GM23338 (cell line): ENCODE results near the gene NNAT. TPM values are rescaled to one million over a fixed set of nuclear protein-coding genes. Genes with fewer than 3 reads are reported as not detected.

ENCODE experiments used
- ATAC-seq: fragments of 200-7000 bp; cut with Tn5 transposase; 3 replicates; pipeline ENCODE4 v1.9.1; 2020
- DNase-seq: peaks from one replicate; pipeline ENCODE4 v3.0.0-alpha.2; 2015; ENCODE audit warnings: low spot score
- H2AFZ ChIP-seq: fragments of 200-600 bp; sonication (generic); 2 replicates; pipeline ENCODE4 v1.8.0; 2016; ENCODE audit warnings: antibody characterized with exemption, mild to moderate bottlenecking, moderate library complexity
- H3F3A ChIP-seq: fragments of 200-600 bp; sonication (generic); replicated peaks from 2 replicates; pipeline ENCODE4 v1.8.0; 2017; ENCODE audit warnings: antibody characterized with exemption, mixed run types, low read depth
- H3K27ac ChIP-seq: fragments of 200-600 bp; sonication (generic); 2 replicates; pipeline ENCODE4 v1.6.1; 2016; ENCODE audit warnings: low read depth
- H3K27me3 ChIP-seq: fragments of 200-600 bp; sonication (generic); 2 replicates; pipeline ENCODE4 v1.8.0; 2016; ENCODE audit warnings: mild to moderate bottlenecking, mixed run types, moderate library complexity; ENCODE audit not compliant: insufficient read depth
- H3K36me3 ChIP-seq: fragments of 200-600 bp; sonication (generic); 2 replicates; pipeline ENCODE4 v1.8.0; 2016; ENCODE audit warnings: mild to moderate bottlenecking; ENCODE audit not compliant: insufficient read depth
- H3K4me1 ChIP-seq: fragments of 200-600 bp; sonication (generic); 2 replicates; pipeline ENCODE4 v1.8.0; 2016; ENCODE audit warnings: mild to moderate bottlenecking, moderate library complexity; ENCODE audit not compliant: insufficient read depth
- H3K4me2 ChIP-seq: fragments of 200-600 bp; sonication (generic); 2 replicates; pipeline ENCODE4 v1.7.1; 2017; ENCODE audit warnings: mixed run types
- H3K4me3 ChIP-seq: fragments of 200-600 bp; sonication (generic); 2 replicates; pipeline ENCODE4 v1.6.1; 2016; ENCODE audit warnings: mixed run types
- H3K79me2 ChIP-seq: fragments of 200-600 bp; sonication (generic); replicated peaks from 2 replicates; pipeline ENCODE4 v1.8.0; 2017; ENCODE audit warnings: mild to moderate bottlenecking; ENCODE audit not compliant: insufficient read depth
- H3K9me2 ChIP-seq: fragments of 200-600 bp; sonication (generic); 2 replicates; pipeline ENCODE4 v1.8.0; 2017; ENCODE audit not compliant: insufficient read depth
- H4K20me1 ChIP-seq: fragments of 200-600 bp; sonication (generic); replicated peaks from 2 replicates; pipeline ENCODE4 v1.8.0; 2017; ENCODE audit warnings: mild to moderate bottlenecking; ENCODE audit not compliant: insufficient read depth
- H3K27ac Mint-ChIP-seq: 2 replicates; pipeline ENCODE4 v1.8.0; 2020; ENCODE audit warnings: inconsistent platforms, mild to moderate bottlenecking, moderate library complexity, mixed read lengths
- H3K27me3 Mint-ChIP-seq: 3 replicates; pipeline ENCODE4 v1.8.0; 2022; ENCODE audit warnings: low read depth, mild to moderate bottlenecking, moderate library complexity, mixed read lengths, inconsistent platforms; ENCODE audit not compliant: insufficient read depth, poor library complexity
- H3K36me3 Mint-ChIP-seq: 3 replicates; pipeline ENCODE4 v1.8.0; 2021; ENCODE audit warnings: low read depth, mild to moderate bottlenecking, inconsistent platforms, moderate library complexity, mixed read lengths
- H3K4me1 Mint-ChIP-seq: 3 replicates; pipeline ENCODE4 v1.8.0; 2020; ENCODE audit warnings: mild to moderate bottlenecking, inconsistent platforms, mixed read lengths
- H3K4me3 Mint-ChIP-seq: 3 replicates; pipeline ENCODE4 v1.8.0; 2021; ENCODE audit warnings: moderate library complexity, mild to moderate bottlenecking, inconsistent platforms, mixed read lengths
- H3K9me3 Mint-ChIP-seq: 3 replicates; pipeline ENCODE4 v1.8.0; 2020; ENCODE audit warnings: moderate library complexity, mild to moderate bottlenecking, inconsistent platforms, mixed read lengths
- CREB1 ChIP-seq: fragments of 250-450 bp; sonication (Bioruptor Pico); IDR thresholded peaks from 2 replicates; pipeline ENCODE4 v1.5.0; 2020; ENCODE audit warnings: low read depth, mild to moderate bottlenecking, moderate library complexity
- EZH2phosphoT487 ChIP-seq: fragments of 200-600 bp; sonication (generic); IDR thresholded peaks from one replicate; pipeline ENCODE4 v1.8.1; 2018; ENCODE audit warnings: antibody characterized with exemption; ENCODE audit not compliant: unreplicated experiment
- NANOG ChIP-seq: IDR thresholded peaks from 2 replicates; pipeline ENCODE4 v1.6.1; 2016; ENCODE audit warnings: antibody characterized with exemption, borderline replicate concordance
- POLR2AphosphoS5 ChIP-seq: IDR thresholded peaks from 2 replicates; pipeline ENCODE4 v1.6.1; 2016; ENCODE audit warnings: antibody characterized with exemption, low read depth
- STAT1 ChIP-seq: IDR thresholded peaks from one replicate; pipeline ENCODE4 v1.6.1; 2016; ENCODE audit warnings: antibody characterized with exemption; ENCODE audit not compliant: unreplicated experiment
- ZNF114 ChIP-seq: fragments of 250-450 bp; sonication (Bioruptor Pico); IDR thresholded peaks from 2 replicates; pipeline ENCODE4 v1.5.0; 2020; ENCODE audit warnings: mild to moderate bottlenecking, moderate library complexity
- ZNF331 ChIP-seq: fragments of 250-450 bp; sonication (Bioruptor Pico); IDR thresholded peaks from 2 replicates; pipeline ENCODE4 v1.5.0; 2020; ENCODE audit warnings: low read depth, mild to moderate bottlenecking, moderate library complexity
- polyA plus RNA-seq: library from polyadenylated mRNA; unstranded; fragments of >200 nt; fragmentation: Nextera tagmentation; extraction: Ambion mirVana; gene quantifications from 2 replicates; pipeline ENCODE4 v1.2.1, GENCODE V29; 2016
- total RNA-seq: library from RNA; depleted of rRNA; stranded (reverse); fragments of >200 nt; shearing (Covaris generic); gene quantifications from 2 replicates; pipeline ENCODE4 v1.2.3, GENCODE V29; 2014
- TF ChIP-seq, protein P1 (sequence below), 2 experiments: fragments of 200-600 bp in 1 of 2; sonication (generic) in 1 of 2; conservative IDR thresholded peaks; 2 replicates each; pipeline versions ENCODE4 v1.5.1 to v1.6.1; 2016 to 2017; ENCODE audit warnings: antibody characterized with exemption in 2 of 2, low read depth in 2 of 2, mild to moderate bottlenecking in 2 of 2, moderate library complexity in 1 of 2
- TF ChIP-seq, protein P2 (sequence below): IDR thresholded peaks from one replicate; pipeline ENCODE4 v1.6.1; 2018; ENCODE audit warnings: antibody characterized with exemption; ENCODE audit not compliant: unreplicated experiment
- TF ChIP-seq, protein P3 (sequence below): fragments of 250-450 bp; sonication (Bioruptor Pico); IDR thresholded peaks from 2 replicates; pipeline ENCODE4 v1.5.0; 2020; ENCODE audit warnings: mild to moderate bottlenecking, moderate library complexity

The NNAT gene
- total and polyA plus RNA-seq, 2 experiments from 2014 or later: 4.3 to 4.9 TPM

DNA sequence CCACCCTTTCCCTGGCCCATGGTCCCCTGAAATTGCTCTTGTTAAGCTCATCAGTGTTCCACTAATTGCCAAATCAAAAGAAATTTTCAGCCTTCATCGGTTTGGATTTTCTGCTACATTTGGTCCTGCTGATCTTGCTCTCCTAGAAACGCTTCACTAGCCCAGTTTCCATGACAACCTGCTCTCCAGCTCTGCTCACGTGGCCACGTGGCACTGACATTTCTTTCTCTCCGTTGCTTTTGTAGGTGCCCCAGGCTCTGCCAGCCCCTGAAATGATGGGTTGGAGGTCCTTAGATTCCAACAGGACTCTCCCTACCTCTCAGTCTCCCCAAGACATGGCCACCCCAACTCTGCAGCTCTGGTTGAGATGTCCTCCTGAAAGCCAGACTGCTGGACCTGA, 45.8 kb upstream of the NNAT start:
- Histone ChIP-seq H2AFZ (no peak overlapping the region), H3K9me2 (peaks cover 4% of the 10 kb centered on the region; the same call in 1 of the 2 replicates), H3K27me3 (no peaks in the 10 kb centered on the region), H3K27ac (no peak overlapping the region), H3F3A (no peaks in the 10 kb centered on the region), H4K20me1 (no peaks in the 10 kb centered on the region), H3K36me3 (no peaks in the 10 kb centered on the region), H3K79me2 (no peaks in the 10 kb centered on the region), H3K4me3 (no peak overlapping the region), H3K4me1 (no peaks in the 10 kb centered on the region), H3K4me2 (no peak overlapping the region)
- peaks cover 3% of the 10 kb centered on the region; the same call in 1 of the 3 replicates for H3K9me3 Mint-ChIP-seq
- no peak overlapping the region for H3K4me3 Mint-ChIP-seq
- no peaks in the 10 kb centered on the region; the same call in 2 of the 3 replicates for H3K4me1 Mint-ChIP-seq
- DNase-seq (no peak), ATAC-seq (no peak)
- no peak for TF ChIP-seq EZH2phosphoT487
- no peak for TF ChIP-seq CREB1 (CRISPR knock-in tag)
- no peak for TF ChIP-seq NANOG
- TF ChIP-seq POLR2AphosphoS5: no peak
- TF ChIP-seq ZNF331 (CRISPR knock-in tag): no peak
- TF ChIP-seq, protein P1, sequence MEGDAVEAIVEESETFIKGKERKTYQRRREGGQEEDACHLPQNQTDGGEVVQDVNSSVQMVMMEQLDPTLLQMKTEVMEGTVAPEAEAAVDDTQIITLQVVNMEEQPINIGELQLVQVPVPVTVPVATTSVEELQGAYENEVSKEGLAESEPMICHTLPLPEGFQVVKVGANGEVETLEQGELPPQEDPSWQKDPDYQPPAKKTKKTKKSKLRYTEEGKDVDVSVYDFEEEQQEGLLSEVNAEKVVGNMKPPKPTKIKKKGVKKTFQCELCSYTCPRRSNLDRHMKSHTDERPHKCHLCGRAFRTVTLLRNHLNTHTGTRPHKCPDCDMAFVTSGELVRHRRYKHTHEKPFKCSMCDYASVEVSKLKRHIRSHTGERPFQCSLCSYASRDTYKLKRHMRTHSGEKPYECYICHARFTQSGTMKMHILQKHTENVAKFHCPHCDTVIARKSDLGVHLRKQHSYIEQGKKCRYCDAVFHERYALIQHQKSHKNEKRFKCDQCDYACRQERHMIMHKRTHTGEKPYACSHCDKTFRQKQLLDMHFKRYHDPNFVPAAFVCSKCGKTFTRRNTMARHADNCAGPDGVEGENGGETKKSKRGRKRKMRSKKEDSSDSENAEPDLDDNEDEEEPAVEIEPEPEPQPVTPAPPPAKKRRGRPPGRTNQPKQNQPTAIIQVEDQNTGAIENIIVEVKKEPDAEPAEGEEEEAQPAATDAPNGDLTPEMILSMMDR (conservative IDR thresholded peaks at IDR 0.05; ENCODE audit: low read depth in 2 of 2): no peak
- TF ChIP-seq, protein P2, sequence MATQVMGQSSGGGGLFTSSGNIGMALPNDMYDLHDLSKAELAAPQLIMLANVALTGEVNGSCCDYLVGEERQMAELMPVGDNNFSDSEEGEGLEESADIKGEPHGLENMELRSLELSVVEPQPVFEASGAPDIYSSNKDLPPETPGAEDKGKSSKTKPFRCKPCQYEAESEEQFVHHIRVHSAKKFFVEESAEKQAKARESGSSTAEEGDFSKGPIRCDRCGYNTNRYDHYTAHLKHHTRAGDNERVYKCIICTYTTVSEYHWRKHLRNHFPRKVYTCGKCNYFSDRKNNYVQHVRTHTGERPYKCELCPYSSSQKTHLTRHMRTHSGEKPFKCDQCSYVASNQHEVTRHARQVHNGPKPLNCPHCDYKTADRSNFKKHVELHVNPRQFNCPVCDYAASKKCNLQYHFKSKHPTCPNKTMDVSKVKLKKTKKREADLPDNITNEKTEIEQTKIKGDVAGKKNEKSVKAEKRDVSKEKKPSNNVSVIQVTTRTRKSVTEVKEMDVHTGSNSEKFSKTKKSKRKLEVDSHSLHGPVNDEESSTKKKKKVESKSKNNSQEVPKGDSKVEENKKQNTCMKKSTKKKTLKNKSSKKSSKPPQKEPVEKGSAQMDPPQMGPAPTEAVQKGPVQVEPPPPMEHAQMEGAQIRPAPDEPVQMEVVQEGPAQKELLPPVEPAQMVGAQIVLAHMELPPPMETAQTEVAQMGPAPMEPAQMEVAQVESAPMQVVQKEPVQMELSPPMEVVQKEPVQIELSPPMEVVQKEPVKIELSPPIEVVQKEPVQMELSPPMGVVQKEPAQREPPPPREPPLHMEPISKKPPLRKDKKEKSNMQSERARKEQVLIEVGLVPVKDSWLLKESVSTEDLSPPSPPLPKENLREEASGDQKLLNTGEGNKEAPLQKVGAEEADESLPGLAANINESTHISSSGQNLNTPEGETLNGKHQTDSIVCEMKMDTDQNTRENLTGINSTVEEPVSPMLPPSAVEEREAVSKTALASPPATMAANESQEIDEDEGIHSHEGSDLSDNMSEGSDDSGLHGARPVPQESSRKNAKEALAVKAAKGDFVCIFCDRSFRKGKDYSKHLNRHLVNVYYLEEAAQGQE: no peak
- TF ChIP-seq ZNF114 (CRISPR knock-in tag): no peak
- TF ChIP-seq, protein P3, sequence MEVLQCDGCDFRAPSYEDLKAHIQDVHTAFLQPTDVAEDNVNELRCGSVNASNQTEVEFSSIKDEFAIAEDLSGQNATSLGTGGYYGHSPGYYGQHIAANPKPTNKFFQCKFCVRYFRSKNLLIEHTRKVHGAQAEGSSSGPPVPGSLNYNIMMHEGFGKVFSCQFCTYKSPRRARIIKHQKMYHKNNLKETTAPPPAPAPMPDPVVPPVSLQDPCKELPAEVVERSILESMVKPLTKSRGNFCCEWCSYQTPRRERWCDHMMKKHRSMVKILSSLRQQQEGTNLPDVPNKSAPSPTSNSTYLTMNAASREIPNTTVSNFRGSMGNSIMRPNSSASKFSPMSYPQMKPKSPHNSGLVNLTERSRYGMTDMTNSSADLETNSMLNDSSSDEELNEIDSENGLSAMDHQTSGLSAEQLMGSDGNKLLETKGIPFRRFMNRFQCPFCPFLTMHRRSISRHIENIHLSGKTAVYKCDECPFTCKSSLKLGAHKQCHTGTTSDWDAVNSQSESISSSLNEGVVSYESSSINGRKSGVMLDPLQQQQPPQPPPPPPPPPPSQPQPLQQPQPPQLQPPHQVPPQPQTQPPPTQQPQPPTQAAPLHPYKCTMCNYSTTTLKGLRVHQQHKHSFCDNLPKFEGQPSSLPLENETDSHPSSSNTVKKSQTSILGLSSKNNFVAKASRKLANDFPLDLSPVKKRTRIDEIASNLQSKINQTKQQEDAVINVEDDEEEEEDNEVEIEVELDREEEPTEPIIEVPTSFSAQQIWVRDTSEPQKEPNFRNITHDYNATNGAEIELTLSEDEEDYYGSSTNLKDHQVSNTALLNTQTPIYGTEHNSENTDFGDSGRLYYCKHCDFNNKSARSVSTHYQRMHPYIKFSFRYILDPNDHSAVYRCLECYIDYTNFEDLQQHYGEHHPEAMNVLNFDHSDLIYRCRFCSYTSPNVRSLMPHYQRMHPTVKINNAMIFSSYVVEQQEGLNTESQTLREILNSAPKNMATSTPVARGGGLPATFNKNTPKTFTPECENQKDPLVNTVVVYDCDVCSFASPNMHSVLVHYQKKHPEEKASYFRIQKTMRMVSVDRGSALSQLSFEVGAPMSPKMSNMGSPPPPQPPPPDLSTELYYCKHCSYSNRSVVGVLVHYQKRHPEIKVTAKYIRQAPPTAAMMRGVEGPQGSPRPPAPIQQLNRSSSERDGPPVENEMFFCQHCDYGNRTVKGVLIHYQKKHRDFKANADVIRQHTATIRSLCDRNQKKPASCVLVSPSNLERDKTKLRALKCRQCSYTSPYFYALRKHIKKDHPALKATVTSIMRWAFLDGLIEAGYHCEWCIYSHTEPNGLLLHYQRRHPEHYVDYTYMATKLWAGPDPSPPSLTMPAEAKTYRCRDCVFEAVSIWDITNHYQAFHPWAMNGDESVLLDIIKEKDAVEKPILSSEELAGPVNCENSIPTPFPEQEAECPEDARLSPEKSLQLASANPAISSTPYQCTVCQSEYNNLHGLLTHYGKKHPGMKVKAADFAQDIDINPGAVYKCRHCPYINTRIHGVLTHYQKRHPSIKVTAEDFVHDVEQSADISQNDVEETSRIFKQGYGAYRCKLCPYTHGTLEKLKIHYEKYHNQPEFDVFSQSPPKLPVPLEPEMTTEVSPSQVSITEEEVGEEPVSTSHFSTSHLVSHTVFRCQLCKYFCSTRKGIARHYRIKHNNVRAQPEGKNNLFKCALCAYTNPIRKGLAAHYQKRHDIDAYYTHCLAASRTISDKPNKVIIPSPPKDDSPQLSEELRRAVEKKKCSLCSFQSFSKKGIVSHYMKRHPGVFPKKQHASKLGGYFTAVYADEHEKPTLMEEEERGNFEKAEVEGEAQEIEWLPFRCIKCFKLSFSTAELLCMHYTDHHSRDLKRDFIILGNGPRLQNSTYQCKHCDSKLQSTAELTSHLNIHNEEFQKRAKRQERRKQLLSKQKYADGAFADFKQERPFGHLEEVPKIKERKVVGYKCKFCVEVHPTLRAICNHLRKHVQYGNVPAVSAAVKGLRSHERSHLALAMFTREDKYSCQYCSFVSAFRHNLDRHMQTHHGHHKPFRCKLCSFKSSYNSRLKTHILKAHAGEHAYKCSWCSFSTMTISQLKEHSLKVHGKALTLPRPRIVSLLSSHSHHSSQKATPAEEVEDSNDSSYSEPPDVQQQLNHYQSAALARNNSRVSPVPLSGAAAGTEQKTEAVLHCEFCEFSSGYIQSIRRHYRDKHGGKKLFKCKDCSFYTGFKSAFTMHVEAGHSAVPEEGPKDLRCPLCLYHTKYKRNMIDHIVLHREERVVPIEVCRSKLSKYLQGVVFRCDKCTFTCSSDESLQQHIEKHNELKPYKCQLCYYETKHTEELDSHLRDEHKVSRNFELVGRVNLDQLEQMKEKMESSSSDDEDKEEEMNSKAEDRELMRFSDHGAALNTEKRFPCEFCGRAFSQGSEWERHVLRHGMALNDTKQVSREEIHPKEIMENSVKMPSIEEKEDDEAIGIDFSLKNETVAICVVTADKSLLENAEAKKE: no peak
- no peak for TF ChIP-seq STAT1
- H3K27ac Mint-ChIP-seq: no peak overlapping the region
- no peaks in the 10 kb centered on the region; the same call in 2 of the 3 replicates for H3K36me3 Mint-ChIP-seq
- H3K27me3 Mint-ChIP-seq: peaks cover 2% of the 10 kb centered on the region
